Adrenal gland (tissue), 12 donors: ENCODE results near the gene ZCCHC7. TPM values are rescaled to one million over a fixed set of nuclear protein-coding genes. Genes with fewer than 3 reads are reported as not detected.
"Not testable (repeated sequence)": the region's sequence is repeated elsewhere in the genome, so short reads cannot be mapped to it uniquely, and the experiment has no call there.

Experiments
- DNase-seq, 7 donors: peaks; one replicate each; pipeline ENCODE4 v3.0.0-alpha.2; 2019 to 2020
- H3K27ac ChIP-seq, 5 donors: fragments of 200-600 bp; sonication (generic) in 4 of 5; 1 replicate in 3 of 5; 2 replicates in 2 of 5; pipeline versions ENCODE4 v1.5.1 to v1.8.0; 2016 to 2020; ENCODE audit warnings: mild to moderate bottlenecking in 1 of 5
- H3K27me3 ChIP-seq: fragments of 200-600 bp; 2 replicates; pipeline ENCODE4 v1.8.0; 2021
- H3K36me3 ChIP-seq, 2 donors: fragments of 200-600 bp; replicated peaks in 1 of 2; 1 replicate in 1 of 2; 2 replicates in 1 of 2; pipeline versions ENCODE4 v1.5.1 to v1.8.0; 2018 to 2022
- H3K4me1 ChIP-seq, 2 donors: fragments of 200-600 bp; replicated peaks in 1 of 2; 1 replicate in 1 of 2; 2 replicates in 1 of 2; pipeline versions ENCODE4 v1.5.1 to v1.8.0; 2018 to 2021
- H3K4me3 ChIP-seq, 4 donors: fragments of 200-600 bp; sonication (generic) in 3 of 4; one replicate each; pipeline ENCODE4 v1.5.1; 2016 to 2018
- H3K9me3 ChIP-seq, 3 donors: fragments of 200-600 bp; sonication (generic) in 1 of 3; replicated peaks in 1 of 3; 1 replicate in 2 of 3; 2 replicates in 1 of 3; pipeline versions ENCODE4 v1.5.1 to v1.8.0; 2016 to 2021
- CTCF ChIP-seq, 6 experiments: fragments of 450-650 bp in 4 of 6; fragments of 200-600 bp in 2 of 6; sonication (generic) in 1 of 6; IDR thresholded peaks; 1 replicate in 5 of 6; 2 replicates in 1 of 6; pipeline versions ENCODE4 v1.5.1 to v1.8.0; 2016 to 2021; ENCODE audit warnings: antibody characterized with exemption in 6 of 6, mild to moderate bottlenecking in 2 of 6, moderate library complexity in 1 of 6
- POLR2A ChIP-seq, 2 donors: fragments of 450-650 bp; IDR thresholded peaks; one replicate each; pipeline ENCODE4 v1.6.1; 2017; ENCODE audit warnings: antibody characterized with exemption in 2 of 2, mild to moderate bottlenecking in 2 of 2, moderate library complexity in 1 of 2
- WGBS, 4 donors: extraction: QIAGEN DNeasy Blood & Tissue Kit in 2 of 4; methylation state at CpG; one replicate each; pipeline versions ENCODE4 v1.1.5 to v1.1.7; 2013 to 2017; 5-methylcytosine and 5-hydroxymethylcytosine counted together
- intact Hi-C, 2 donors: fragments of 100-400 bp; cut with DNase I; formaldehyde crosslinking; loops; one replicate each; pipeline versions ENCODE4 v1.14.1 to v1.15.0; 2022 to 2023
- polyA plus RNA-seq, 3 donors: library from polyadenylated mRNA; stranded (reverse); fragments of 200-250 nt in 2 of 3; fragments of 350-450 nt in 1 of 3; fragmentation: Illumina TruSeq in 1 of 3; extraction: RNeasy Lipid Tissue Mini Kit (QIAGEN cat#74804) in 1 of 3; gene quantifications; one replicate each; pipeline ENCODE4 v1.2.3, GENCODE V29; 2013 to 2014
- total RNA-seq, 9 donors: library from RNA; depleted of rRNA in 4 of 9; stranded (reverse); fragments of >200 nt in 4 of 9; fragments of 120-200 nt in 1 of 9; fragmentation: NEBNext Ultra II Directional in 1 of 9; extraction: Animal tissue kit (Norgen Biotek cat#: 25700) in 1 of 9; gene quantifications; one replicate each; pipeline versions ENCODE4 v1.1.0 to v1.2.4, GENCODE V29; 2013 to 2023
- donor health status: healthy with polysubstance abuse.
- donor health status: Bipolar disorder and iron deficiency.
- donor health status: DM: yes; HTN: yes; CAD: no.
- donor health status: DM: no; HTN: no; CAD: no.
- donor health status: DM: no; HTN: no; CAD: no.
- donor health status: DM: yes; HTN: yes; CAD: no.

ZCCHC7 gene
- total and polyA plus RNA-seq, 12 donors, result 6.0 to 21.3 (median 18.8) TPM

- Histone ChIP-seq H3K9me3 (no peaks in the 10 kb centered on the region), H3K27me3 (no peaks in the 10 kb centered on the region), H3K36me3 (no peaks in the 10 kb centered on the region), H3K4me3 (no peak overlapping the region), H3K4me1 (peaks cover 0 to 5% of the 10 kb centered on the region in 2 donors), H3K27ac (no peak overlapping the region)
- 89 to 96% (median 94%) methylated on average over 6 of the region's 6 CpGs for WGBS, 4 donors
- intact Hi-C loops, result no loop called here
- no peak for DNase-seq
- TF ChIP-seq CTCF (IDR thresholded peaks at IDR 0.05), result no peak
- TF ChIP-seq POLR2A (IDR thresholded peaks at IDR 0.05), result no peak
Measured at GRCh38 chr9:37156205-37156604, 35.8 kb downstream of the ZCCHC7 start.

GRCh38 chr9:37156781-37157356 is 36.5 kb downstream of the ZCCHC7 start:
- H3K4me1 ChIP-seq, result peaks cover 0 to 5% of the 10 kb centered on the region in 2 donors
- no peak overlapping the region for H3K27ac ChIP-seq
- no peaks in the 10 kb centered on the region for H3K27me3 ChIP-seq
- DNase-seq, result no peak
- TF ChIP-seq CTCF (IDR thresholded peaks at IDR 0.05) (no peak), POLR2A (IDR thresholded peaks at IDR 0.05) (no peak)
- H3K36me3 ChIP-seq, result no peaks in the 10 kb centered on the region
- no peaks in the 10 kb centered on the region for H3K9me3 ChIP-seq
- 93 to 98% (median 95%) methylated on average over 4 of the region's 4 CpGs for WGBS, 4 donors
- intact Hi-C loops, result no loop called here
- no peak overlapping the region for H3K4me3 ChIP-seq

GRCh38 chr9:37157726-37158377 is 37.5 kb downstream of the ZCCHC7 start:
- no peak overlapping the region for H3K4me3 ChIP-seq
- no peak overlapping the region for H3K27ac ChIP-seq
- WGBS, 4 donors, result 75 to 83% (median 80%) methylated on average over 4 of the region's 4 CpGs
- peaks cover 0 to 5% of the 10 kb centered on the region in 2 donors for H3K4me1 ChIP-seq
- TF ChIP-seq CTCF (IDR thresholded peaks at IDR 0.05), result no peak
- no peak for TF ChIP-seq POLR2A (IDR thresholded peaks at IDR 0.05)
- H3K9me3 ChIP-seq, result no peaks in the 10 kb centered on the region
- no peak for DNase-seq
- intact Hi-C loops, result no loop called here
- no peaks in the 10 kb centered on the region for H3K36me3 ChIP-seq
- no peaks in the 10 kb centered on the region for H3K27me3 ChIP-seq

GRCh38 chr9:37163299-37163698 is 42.9 kb downstream of the ZCCHC7 start:
- H3K4me3 ChIP-seq, result no peak overlapping the region
- H3K9me3 ChIP-seq, result no peaks in the 10 kb centered on the region
- no peak overlapping the region for H3K27ac ChIP-seq
- peaks cover 0 to 5% of the 10 kb centered on the region in 2 donors for H3K4me1 ChIP-seq
- 94 to 98% (median 96%) methylated on average over 4 of the region's 4 CpGs for WGBS, 4 donors
- TF ChIP-seq CTCF (IDR thresholded peaks at IDR 0.05), result no peak
- TF ChIP-seq POLR2A (IDR thresholded peaks at IDR 0.05), result no peak
- no peaks in the 10 kb centered on the region for H3K36me3 ChIP-seq
- intact Hi-C loops, result no loop called here
- DNase-seq, result no peak
- H3K27me3 ChIP-seq, result no peaks in the 10 kb centered on the region

GRCh38 chr9:37164335-37164734 is 44.0 kb downstream of the ZCCHC7 start:
- H3K27me3 ChIP-seq, H3K36me3 ChIP-seq, intact Hi-C loops, H3K27ac ChIP-seq, DNase-seq, H3K9me3 ChIP-seq, H3K4me1 ChIP-seq, H3K4me3 ChIP-seq: not testable (repeated sequence)
- WGBS, 4 donors, result 92 to 99% (median 97%) methylated on average over 4 of the region's 4 CpGs
